Mucosa of descending colon (tissue), 3 donors: ENCODE results near the gene SIL1. TPM values are rescaled to one million over a fixed set of nuclear protein-coding genes. Genes with fewer than 3 reads are reported as not detected.

Source experiments
- ATAC-seq: fragments of 200-7000 bp; cut with Tn5 transposase; one replicate; pipeline ENCODE4 v1.9.1; 2020; ENCODE audit warnings: mild to moderate bottlenecking, moderate library complexity
- DNase-seq, 3 donors: peaks; one replicate each; pipeline ENCODE4 v3.0.0-alpha.2; 2020
- H3K36me3 ChIP-seq: fragments of 200-600 bp; one replicate; pipeline ENCODE4 v1.8.0; 2021; ENCODE audit warnings: low read depth, mild to moderate bottlenecking
- H3K4me1 ChIP-seq: fragments of 200-600 bp; one replicate; pipeline ENCODE4 v1.8.0; 2021; ENCODE audit warnings: low read depth, mild to moderate bottlenecking
- H3K4me3 ChIP-seq: fragments of 200-600 bp; one replicate; pipeline ENCODE4 v1.8.0; 2021; ENCODE audit warnings: mild to moderate bottlenecking
- H3K9me3 ChIP-seq: fragments of 200-600 bp; one replicate; pipeline ENCODE4 v1.8.0; 2021; ENCODE audit warnings: mild to moderate bottlenecking
- intact Hi-C, 2 donors: fragments of 100-400 bp; cut with DNase I in 1 of 2; cut with micrococcal nuclease in 1 of 2; formaldehyde crosslinking; loops; one replicate each; pipeline versions ENCODE4 v1.11.0 to v1.11.1; 2022; cut with DNase I, micrococcal nuclease
- total RNA-seq, 3 donors: library from RNA; stranded (reverse); fragmentation: NEBNext Ultra II Directional in 2 of 3; extraction: Animal tissue kit (Norgen Biotek cat#: 25700) in 2 of 3; gene quantifications; one replicate each; pipeline versions ENCODE4 v1.2.1 to v1.2.4, GENCODE V29; 2021 to 2023
- TF ChIP-seq, protein P1 (sequence below): fragments of 200-600 bp; IDR thresholded peaks from one replicate; pipeline ENCODE4 v1.8.0; 2022; ENCODE audit warnings: antibody characterized with exemption, mild to moderate bottlenecking
- donor health status: DM: no; HTN: no; CAD: no; lungs with moderate emphysema.
- donor health status: DM: no; HTN: no; CAD: no.
- donor health status: DM: no; HTN: yes; CAD: no.

The SIL1 gene
- total RNA-seq, 3 donors from 2014 or later, result 35.2 to 35.8 (median 35.6) TPM

- DNase-seq (no peak), ATAC-seq (no peak)
- intact Hi-C loops, result no loop called here
- TF ChIP-seq, protein P1, sequence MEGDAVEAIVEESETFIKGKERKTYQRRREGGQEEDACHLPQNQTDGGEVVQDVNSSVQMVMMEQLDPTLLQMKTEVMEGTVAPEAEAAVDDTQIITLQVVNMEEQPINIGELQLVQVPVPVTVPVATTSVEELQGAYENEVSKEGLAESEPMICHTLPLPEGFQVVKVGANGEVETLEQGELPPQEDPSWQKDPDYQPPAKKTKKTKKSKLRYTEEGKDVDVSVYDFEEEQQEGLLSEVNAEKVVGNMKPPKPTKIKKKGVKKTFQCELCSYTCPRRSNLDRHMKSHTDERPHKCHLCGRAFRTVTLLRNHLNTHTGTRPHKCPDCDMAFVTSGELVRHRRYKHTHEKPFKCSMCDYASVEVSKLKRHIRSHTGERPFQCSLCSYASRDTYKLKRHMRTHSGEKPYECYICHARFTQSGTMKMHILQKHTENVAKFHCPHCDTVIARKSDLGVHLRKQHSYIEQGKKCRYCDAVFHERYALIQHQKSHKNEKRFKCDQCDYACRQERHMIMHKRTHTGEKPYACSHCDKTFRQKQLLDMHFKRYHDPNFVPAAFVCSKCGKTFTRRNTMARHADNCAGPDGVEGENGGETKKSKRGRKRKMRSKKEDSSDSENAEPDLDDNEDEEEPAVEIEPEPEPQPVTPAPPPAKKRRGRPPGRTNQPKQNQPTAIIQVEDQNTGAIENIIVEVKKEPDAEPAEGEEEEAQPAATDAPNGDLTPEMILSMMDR, result no peak
- Histone ChIP-seq H3K9me3 (no peaks in the 10 kb centered on the region), H3K36me3 (no peaks in the 10 kb centered on the region), H3K4me1 (no peaks in the 10 kb centered on the region), H3K4me3 (no peak overlapping the region)
Measured at GRCh38 chr5:139130214-139130613, 68.0 kb downstream of the SIL1 start.

DNA sequence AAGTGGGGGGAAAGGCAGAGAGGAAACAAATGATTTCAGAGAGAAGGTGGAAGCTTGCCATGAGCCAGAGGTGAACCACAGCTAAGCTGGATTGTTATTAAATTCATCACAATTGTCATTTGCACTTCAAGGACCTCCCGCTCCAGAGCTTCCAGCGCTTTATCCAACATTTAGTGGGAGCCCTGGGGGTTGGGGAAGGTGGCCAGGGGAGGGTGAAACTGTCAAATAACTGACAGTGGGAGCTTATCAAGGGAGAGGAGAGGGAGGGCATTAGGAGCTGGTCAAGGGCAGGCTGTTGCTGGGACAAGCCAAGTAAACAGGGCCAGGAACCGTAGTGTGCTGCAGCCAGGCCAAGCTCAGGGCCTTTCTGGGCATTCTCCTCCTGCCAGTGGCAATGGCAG is 71.5 kb downstream of the SIL1 start:
- TF ChIP-seq, protein P1, result no peak
- Histone ChIP-seq H3K4me3 (no peak overlapping the region), H3K36me3 (no peaks in the 10 kb centered on the region), H3K9me3 (no peaks in the 10 kb centered on the region), H3K4me1 (no peaks in the 10 kb centered on the region)
- ATAC-seq (no peak), DNase-seq (no peak)
- intact Hi-C loops, result no loop called here

DNA sequence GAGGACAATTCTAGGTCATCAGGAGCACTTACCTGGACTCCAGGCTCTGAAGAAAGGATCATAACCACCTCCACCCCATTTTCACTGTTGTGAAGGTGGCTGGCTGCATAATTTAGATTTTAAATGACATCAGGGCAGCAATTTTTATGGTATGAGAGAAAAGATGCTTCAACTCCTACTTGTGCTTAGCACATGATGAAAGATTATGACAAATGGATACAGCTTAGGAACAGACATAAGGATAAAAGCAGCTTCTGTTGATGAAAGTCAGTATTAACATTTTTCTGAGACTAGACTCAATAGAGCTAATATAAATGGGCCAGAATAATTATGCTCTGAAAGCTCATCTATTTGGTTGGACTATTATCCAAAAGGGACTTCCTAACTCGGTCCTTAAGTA is 72.2 kb downstream of the SIL1 start:
- no peak for DNase-seq
- intact Hi-C loops, result no loop called here
- no peak for ATAC-seq

DNA sequence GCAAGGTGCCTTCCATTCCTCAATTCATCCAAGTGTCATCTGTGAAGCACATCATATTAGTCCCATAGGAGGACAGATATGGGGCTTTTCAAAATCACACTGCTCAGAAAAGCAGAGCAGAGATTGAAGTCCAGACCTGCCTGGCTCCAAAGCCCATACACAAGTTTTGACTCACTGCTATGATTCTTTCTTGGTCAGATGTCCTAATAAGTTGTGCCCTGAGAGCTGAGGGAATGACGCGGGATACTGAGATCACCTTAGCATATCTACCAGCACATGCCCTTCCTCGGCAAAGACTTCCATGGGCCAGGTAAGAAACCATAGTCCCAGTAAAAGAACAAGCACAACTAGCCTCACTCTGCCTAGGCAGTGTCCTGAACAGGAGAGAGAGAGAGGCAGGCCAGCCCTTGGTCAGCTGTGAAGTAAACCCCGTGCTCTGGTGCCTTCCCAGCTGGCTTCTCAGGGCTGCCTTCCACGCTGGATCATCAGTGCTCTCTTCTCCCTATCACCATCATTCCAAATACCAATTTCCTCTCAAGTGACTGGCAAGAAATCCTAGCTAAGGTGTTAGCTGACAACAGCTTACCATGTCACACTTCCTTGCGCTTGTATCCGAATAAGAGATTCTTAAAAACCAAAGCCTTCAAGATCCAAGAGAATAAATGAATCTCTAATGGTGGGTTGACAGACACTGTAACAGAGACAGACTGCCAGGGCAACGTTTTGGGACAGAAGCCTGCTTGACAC is 73.2 kb downstream of the SIL1 start:
- H3K36me3 ChIP-seq, result no peaks in the 10 kb centered on the region
- intact Hi-C loops, result no loop called here
- no peak for ATAC-seq

More for the DNA sequence above, 72.2 kb downstream of the SIL1 start:
- Histone ChIP-seq H3K4me1 (no peaks in the 10 kb centered on the region), H3K4me3 (no peak overlapping the region), H3K36me3 (no peaks in the 10 kb centered on the region), H3K9me3 (no peaks in the 10 kb centered on the region)
- TF ChIP-seq, protein P1, result no peak

GRCh38 chr5:139121120-139121519 is 77.0 kb downstream of the SIL1 start:
- H3K36me3 ChIP-seq, result no peaks in the 10 kb centered on the region

More for the DNA sequence above, 73.2 kb downstream of the SIL1 start:
- Histone ChIP-seq H3K4me1 (no peaks in the 10 kb centered on the region), H3K9me3 (no peaks in the 10 kb centered on the region), H3K4me3 (no peak overlapping the region)
- DNase-seq, result no peak
- TF ChIP-seq, protein P1, result no peak

More at GRCh38 chr5:139121120-139121519, 77.0 kb downstream of the SIL1 start:
- Histone ChIP-seq H3K9me3 (no peaks in the 10 kb centered on the region), H3K4me1 (no peaks in the 10 kb centered on the region), H3K4me3 (no peak overlapping the region)
- intact Hi-C loops, result no loop called here
- TF ChIP-seq, protein P1, result no peak
- ATAC-seq (no peak), DNase-seq (no peak)
